Right cardiac atrium (tissue), 5 donors: ENCODE results near the gene RDX. TPM values are rescaled to one million over a fixed set of nuclear protein-coding genes. Genes with fewer than 3 reads are reported as not detected.

ENCODE experiments used
- ATAC-seq, 2 donors: fragments of 200-7000 bp; cut with Tn5 transposase; one replicate each; pipeline versions ENCODE4 v1.8.0 to v1.9.1; 2020; ENCODE audit warnings: moderate library complexity in 2 of 2, mild to moderate bottlenecking in 1 of 2
- DNase-seq, 3 donors: peaks; one replicate each; pipeline ENCODE4 v3.0.0-alpha.2; 2020
- H3K27ac ChIP-seq: one replicate; pipeline ENCODE4 v1.5.1; 2013; ENCODE audit warnings: mild to moderate bottlenecking, low read length, control low read depth, moderate library complexity
- H3K27me3 ChIP-seq: one replicate; pipeline ENCODE4 v1.6.1; 2013; ENCODE audit not compliant: control insufficient read depth, insufficient read depth
- H3K4me1 ChIP-seq: one replicate; pipeline ENCODE4 v1.6.1; 2013; ENCODE audit warnings: low read length; ENCODE audit not compliant: control insufficient read depth, insufficient read depth
- H3K4me3 ChIP-seq: one replicate; pipeline ENCODE4 v1.5.1; 2013; ENCODE audit warnings: low read length, control low read depth
- H3K9me3 ChIP-seq: one replicate; pipeline ENCODE4 v1.6.1; 2013; ENCODE audit warnings: low read length; ENCODE audit not compliant: control insufficient read depth
- WGBS: extraction: QIAGEN DNeasy Blood & Tissue Kit; methylation state at CpG from one replicate; pipeline ENCODE4 v1.1.7; 2013; 5-methylcytosine and 5-hydroxymethylcytosine counted together
- intact Hi-C, 4 donors: fragments of 100-400 bp; cut with DNase I; formaldehyde crosslinking; loops; one replicate each; pipeline versions ENCODE4 v1.11.0 to v1.14.0; 2022 to 2023
- polyA plus RNA-seq: library from polyadenylated mRNA; stranded (reverse); fragments of 200-250 nt; gene quantifications from one replicate; pipeline ENCODE4 v1.2.3, GENCODE V29; 2013
- total RNA-seq, 4 donors: library from RNA; stranded (reverse); fragmentation: NEBNext Ultra II Directional; extraction: Animal tissue kit (Norgen Biotek cat#: 25700); gene quantifications; one replicate each; pipeline ENCODE4 v1.2.1, GENCODE V29; 2021
- donor health status: healthy with polysubstance abuse.
- donor health status: DM: no; HTN: yes; CAD: no.
- donor health status: DM: no; HTN: no; CAD: no.
- donor health status: DM: no; HTN: yes; CAD: no; lungs with severe emphysema.
- donor health status: DM: yes; HTN: yes; CAD: no.

RDX gene
- total and polyA plus RNA-seq, 5 donors: 37.5 to 135 (median 118) TPM

GRCh38 chr11:110168033-110168803 lies 128.2 kb downstream of the RDX start:
- DNase-seq (no peak), ATAC-seq (no peak)
- WGBS: 83% methylated on average over 5 of the region's 5 CpGs
- H3K4me1 ChIP-seq: no peaks in the 10 kb centered on the region
- no peak overlapping the region for H3K27ac ChIP-seq
- H3K27me3 ChIP-seq: no peaks in the 10 kb centered on the region
- H3K9me3 ChIP-seq: no peaks in the 10 kb centered on the region
- H3K4me3 ChIP-seq: no peak overlapping the region
- intact Hi-C loops: no loop called here

- peak in 1 of 2 donors; percentile 13 for ATAC-seq
- intact Hi-C loops: no loop called here
- H3K27ac ChIP-seq: no peak overlapping the region
- no peaks in the 10 kb centered on the region for H3K4me1 ChIP-seq
- H3K9me3 ChIP-seq: no peaks in the 10 kb centered on the region
- DNase-seq: no peak
- H3K27me3 ChIP-seq: no peaks in the 10 kb centered on the region
- 95% methylated on average over 28 of the region's 28 CpGs for WGBS
- no peak overlapping the region for H3K4me3 ChIP-seq
Observed at GRCh38 chr11:110165039-110165925, 131.1 kb downstream of the RDX start.

GRCh38 chr11:110162216-110162615 lies 134.2 kb downstream of the RDX start:
- Histone ChIP-seq H3K27ac (no peak overlapping the region), H3K27me3 (no peaks in the 10 kb centered on the region), H3K4me3 (no peak overlapping the region), H3K9me3 (no peaks in the 10 kb centered on the region), H3K4me1 (no peaks in the 10 kb centered on the region)
- no peak for ATAC-seq
- no peak for DNase-seq
- intact Hi-C loops: no loop called here

GRCh38 chr11:110161061-110161460 lies 135.4 kb downstream of the RDX start:
- DNase-seq: no peak
- Histone ChIP-seq H3K27me3 (no peaks in the 10 kb centered on the region), H3K4me3 (no peak overlapping the region), H3K4me1 (no peaks in the 10 kb centered on the region), H3K27ac (no peak overlapping the region), H3K9me3 (no peaks in the 10 kb centered on the region)
- 97% methylated on average over 9 of the region's 9 CpGs for WGBS
- intact Hi-C loops: no loop called here
- no peak for ATAC-seq

GRCh38 chr11:110160437-110160836 lies 136.0 kb downstream of the RDX start:
- intact Hi-C loops: no loop called here
- WGBS: 34% methylated on average over 2 of the region's 2 CpGs
- no peak for ATAC-seq

GRCh38 chr11:110160016-110160415 lies 136.4 kb downstream of the RDX start:
- DNase-seq (no peak), ATAC-seq (no peak)
- WGBS: 86% methylated on average over 3 of the region's 3 CpGs
- Histone ChIP-seq H3K27ac (no peak overlapping the region), H3K9me3 (no peaks in the 10 kb centered on the region), H3K27me3 (no peaks in the 10 kb centered on the region), H3K4me3 (no peak overlapping the region), H3K4me1 (no peaks in the 10 kb centered on the region)
- intact Hi-C loops: no loop called here

More at GRCh38 chr11:110160437-110160836, 136.0 kb downstream of the RDX start:
- Histone ChIP-seq H3K9me3 (no peaks in the 10 kb centered on the region), H3K4me1 (no peaks in the 10 kb centered on the region), H3K27ac (no peak overlapping the region), H3K4me3 (no peak overlapping the region), H3K27me3 (no peaks in the 10 kb centered on the region)
- DNase-seq: no peak

- Histone ChIP-seq H3K27ac (no peak overlapping the region), H3K4me3 (no peak overlapping the region), H3K4me1 (no peaks in the 10 kb centered on the region), H3K9me3 (no peaks in the 10 kb centered on the region), H3K27me3 (no peaks in the 10 kb centered on the region)
- WGBS: 87% methylated on average over 1 of the region's 1 CpG
- intact Hi-C loops: no loop called here
- DNase-seq (no peak), ATAC-seq (no peak)
Observed at GRCh38 chr11:110159476-110159875, 136.9 kb downstream of the RDX start.

- DNase-seq (no peak), ATAC-seq (no peak)
- WGBS: 73% methylated on average over 9 of the region's 9 CpGs
- H3K4me1 ChIP-seq: no peaks in the 10 kb centered on the region
- no peak overlapping the region for H3K27ac ChIP-seq
- H3K9me3 ChIP-seq: no peaks in the 10 kb centered on the region
- no peaks in the 10 kb centered on the region for H3K27me3 ChIP-seq
- H3K4me3 ChIP-seq: no peak overlapping the region
- intact Hi-C loops: no loop called here
Observed at GRCh38 chr11:110158317-110159200, 137.9 kb downstream of the RDX start.

- 90% methylated on average over 4 of the region's 4 CpGs for WGBS
- intact Hi-C loops: no loop called here
- ATAC-seq: no peak
Observed at GRCh38 chr11:110156503-110156902, 139.9 kb downstream of the RDX start.

GRCh38 chr11:110153474-110153873 lies 142.9 kb downstream of the RDX start:
- H3K4me3 ChIP-seq: no peak overlapping the region
- intact Hi-C loops: no loop called here
- ATAC-seq (no peak), DNase-seq (no peak)
- H3K9me3 ChIP-seq: no peaks in the 10 kb centered on the region
- no peaks in the 10 kb centered on the region for H3K27me3 ChIP-seq
- H3K4me1 ChIP-seq: peaks cover 4% of the 10 kb centered on the region
- H3K27ac ChIP-seq: no peak overlapping the region

More at GRCh38 chr11:110156503-110156902, 139.9 kb downstream of the RDX start:
- Histone ChIP-seq H3K4me1 (no peaks in the 10 kb centered on the region), H3K27ac (no peak overlapping the region), H3K9me3 (no peaks in the 10 kb centered on the region), H3K4me3 (no peak overlapping the region), H3K27me3 (no peaks in the 10 kb centered on the region)
- DNase-seq: no peak
